ENCODE data around the gene LPAR2. TPM values are rescaled to one million over a fixed set of nuclear protein-coding genes. Genes with fewer than 3 reads are reported as not detected.

Gene LPAR2
- polyA plus RNA-seq, 1 donor (not counting 4 experiments of a cell fraction or from before 2014, with no cell fraction given) = 7.3 TPM

GRCh38 chr19:19632661-19633060, 4.6 kb upstream of the LPAR2 start:
- H3K36me3 ChIP-seq (ENCODE audit: control insufficient read depth in 2 of 2, extremely low read depth in 1 of 2, insufficient read depth in 2 of 2, low read length in 2 of 2) = peaks cover 18 to 27% of the 10 kb centered on the region in 2 experiments
- H3K79me2 ChIP-seq (ENCODE audit: control insufficient read depth, insufficient read depth, low read length) = no peaks in the 10 kb centered on the region
- H3K4me2 ChIP-seq (ENCODE audit: control insufficient read depth, extremely low read depth, insufficient read depth, low read depth, low read length) = no peak overlapping the region
- H3K9me1 ChIP-seq (ENCODE audit: control insufficient read depth, extremely low read depth, insufficient read depth, low read length) = no peaks in the 10 kb centered on the region
- H3K27ac ChIP-seq (ENCODE audit: control insufficient read depth, insufficient read depth, low read length) = no peak overlapping the region
- DNase-seq (ENCODE audit: low read depth, low spot score) (no peak), FAIRE-seq (no peak)
- H3K27me3 ChIP-seq (ENCODE audit: control insufficient read depth, extremely low read depth, insufficient read depth, low read length) = no peaks in the 10 kb centered on the region
- dilution Hi-C loops (cut with MboI; ENCODE audit: extremely low pct_ligation_motif_present, low sequenced_read_pairs) = no loop called here
- no peak overlapping the region for H3K4me3 ChIP-seq (ENCODE audit: control insufficient read depth in 2 of 3, extremely low read depth in 1 of 3, insufficient read depth in 2 of 3, low read depth in 1 of 3, low read length in 3 of 3)
- no peaks in the 10 kb centered on the region for H4K20me1 ChIP-seq (ENCODE audit: control insufficient read depth, extremely low read depth, insufficient read depth, low read length)
- no peak overlapping the region for H2AFZ ChIP-seq (ENCODE audit: control insufficient read depth, low read length)
- H3K4me1 ChIP-seq (ENCODE audit: control insufficient read depth, extremely low read depth, insufficient read depth, low read length) = no peaks in the 10 kb centered on the region
- H3K9me3 ChIP-seq (ENCODE audit: control insufficient read depth, low read depth, low read length) = no peaks in the 10 kb centered on the region
- H3K9ac ChIP-seq (ENCODE audit: control insufficient read depth, extremely low read depth, insufficient read depth, low read length) = no peak overlapping the region
- TF ChIP-seq EZH2 (IDR thresholded peaks at IDR 0.05; ENCODE audit: low read length) = no peak
- TF ChIP-seq CTCF (optimal IDR thresholded peaks at IDR 0.05 in 1 of 3, IDR thresholded peaks at IDR 0.05 in 1 of 3, conservative IDR thresholded peaks at IDR 0.05 in 1 of 3; ENCODE audit: extremely low read depth in 1 of 3, insufficient read depth in 2 of 3, low read length in 3 of 3) = no peak

GRCh38 chr19:19631346-19631745, 3.3 kb upstream of the LPAR2 start:
- Histone ChIP-seq H2AFZ (ENCODE audit: control insufficient read depth, low read length) (no peak overlapping the region), H3K27ac (ENCODE audit: control insufficient read depth, insufficient read depth, low read length) (no peak overlapping the region), H3K4me3 (ENCODE audit: control insufficient read depth in 2 of 3, extremely low read depth in 1 of 3, insufficient read depth in 2 of 3, low read depth in 1 of 3, low read length in 3 of 3) (no peak overlapping the region), H4K20me1 (ENCODE audit: control insufficient read depth, extremely low read depth, insufficient read depth, low read length) (peaks cover 3% of the 10 kb centered on the region), H3K9me1 (ENCODE audit: control insufficient read depth, extremely low read depth, insufficient read depth, low read length) (no peaks in the 10 kb centered on the region), H3K36me3 (ENCODE audit: control insufficient read depth in 2 of 2, extremely low read depth in 1 of 2, insufficient read depth in 2 of 2, low read length in 2 of 2) (peaks cover 14 to 23% of the 10 kb centered on the region in 2 experiments), H3K4me1 (ENCODE audit: control insufficient read depth, extremely low read depth, insufficient read depth, low read length) (peaks cover 5% of the 10 kb centered on the region), H3K79me2 (ENCODE audit: control insufficient read depth, insufficient read depth, low read length) (peaks cover 3% of the 10 kb centered on the region), H3K27me3 (ENCODE audit: control insufficient read depth, extremely low read depth, insufficient read depth, low read length) (no peaks in the 10 kb centered on the region), H3K4me2 (ENCODE audit: control insufficient read depth, extremely low read depth, insufficient read depth, low read depth, low read length) (no peak overlapping the region), H3K9ac (ENCODE audit: control insufficient read depth, extremely low read depth, insufficient read depth, low read length) (no peak overlapping the region), H3K9me3 (ENCODE audit: control insufficient read depth, low read depth, low read length) (no peaks in the 10 kb centered on the region)
- no peak for FAIRE-seq
- no peak for DNase-seq (ENCODE audit: low read depth, low spot score)
- TF ChIP-seq EZH2 (IDR thresholded peaks at IDR 0.05; ENCODE audit: low read length) (no peak), CTCF (optimal IDR thresholded peaks at IDR 0.05 in 1 of 3, IDR thresholded peaks at IDR 0.05 in 1 of 3, conservative IDR thresholded peaks at IDR 0.05 in 1 of 3; ENCODE audit: extremely low read depth in 1 of 3, insufficient read depth in 2 of 3, low read length in 3 of 3) (no peak)
- dilution Hi-C loops (cut with MboI; ENCODE audit: extremely low pct_ligation_motif_present, low sequenced_read_pairs) = no loop called here

All from keratinocyte (primary cell).